MM.1S (cell line): ENCODE data around the gene PODXL2.

ENCODE experiments used
- EZH2 ChIP-seq: fragments of 300-600 bp; sonication (generic); optimal IDR thresholded peaks from 2 replicates; pipeline ENCODE3; 2017; ENCODE audit warnings: low read depth, mild to moderate bottlenecking, antibody characterized with exemption, low read length, mixed read lengths
- EZH2phosphoT487 ChIP-seq: fragments of 300-600 bp; sonication (generic); IDR thresholded peaks from 2 replicates; pipeline ENCODE4 v1.6.1; 2018; ENCODE audit warnings: antibody characterized with exemption, low read length
- TF ChIP-seq, protein P1 (sequence below): fragments of 300-600 bp; sonication (generic); IDR thresholded peaks from 2 replicates; pipeline ENCODE4 v1.5.1; 2016; ENCODE audit warnings: antibody characterized with exemption, low read length, mixed read lengths

DNA sequence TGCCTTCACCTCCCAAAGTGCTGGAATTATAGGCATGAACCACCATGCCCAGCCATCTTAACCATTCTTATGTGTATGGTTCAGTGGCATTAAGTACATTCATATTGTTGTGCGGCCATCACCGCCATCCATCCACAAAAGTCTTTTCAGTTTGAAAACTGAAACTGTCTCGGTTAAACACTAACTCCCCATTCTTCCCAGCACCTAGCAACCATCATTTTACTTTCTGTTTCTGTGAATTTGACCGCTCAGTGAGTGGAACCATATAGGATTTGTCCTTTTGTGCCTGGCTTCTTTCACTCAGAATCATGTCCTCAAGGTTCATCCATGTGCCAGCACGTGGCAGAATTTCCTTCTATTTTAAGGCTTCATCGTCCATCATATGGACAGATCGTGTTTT, 24.9 kb upstream of the PODXL2 start:
- TF ChIP-seq, protein P1, sequence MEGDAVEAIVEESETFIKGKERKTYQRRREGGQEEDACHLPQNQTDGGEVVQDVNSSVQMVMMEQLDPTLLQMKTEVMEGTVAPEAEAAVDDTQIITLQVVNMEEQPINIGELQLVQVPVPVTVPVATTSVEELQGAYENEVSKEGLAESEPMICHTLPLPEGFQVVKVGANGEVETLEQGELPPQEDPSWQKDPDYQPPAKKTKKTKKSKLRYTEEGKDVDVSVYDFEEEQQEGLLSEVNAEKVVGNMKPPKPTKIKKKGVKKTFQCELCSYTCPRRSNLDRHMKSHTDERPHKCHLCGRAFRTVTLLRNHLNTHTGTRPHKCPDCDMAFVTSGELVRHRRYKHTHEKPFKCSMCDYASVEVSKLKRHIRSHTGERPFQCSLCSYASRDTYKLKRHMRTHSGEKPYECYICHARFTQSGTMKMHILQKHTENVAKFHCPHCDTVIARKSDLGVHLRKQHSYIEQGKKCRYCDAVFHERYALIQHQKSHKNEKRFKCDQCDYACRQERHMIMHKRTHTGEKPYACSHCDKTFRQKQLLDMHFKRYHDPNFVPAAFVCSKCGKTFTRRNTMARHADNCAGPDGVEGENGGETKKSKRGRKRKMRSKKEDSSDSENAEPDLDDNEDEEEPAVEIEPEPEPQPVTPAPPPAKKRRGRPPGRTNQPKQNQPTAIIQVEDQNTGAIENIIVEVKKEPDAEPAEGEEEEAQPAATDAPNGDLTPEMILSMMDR, result no peak
- TF ChIP-seq EZH2phosphoT487 (no peak), EZH2 (no peak)
